ENCODE measurements around the gene EGFL7. TPM values are rescaled to one million over a fixed set of nuclear protein-coding genes. Genes with fewer than 3 reads are reported as not detected.
"Not testable (repeated sequence)": the region's sequence is repeated elsewhere in the genome, so short reads cannot be mapped to it uniquely, and the experiment has no call there.

EGFL7 gene
- total RNA-seq, 1 experiment from 2014 or later: 38.0 TPM

DNA sequence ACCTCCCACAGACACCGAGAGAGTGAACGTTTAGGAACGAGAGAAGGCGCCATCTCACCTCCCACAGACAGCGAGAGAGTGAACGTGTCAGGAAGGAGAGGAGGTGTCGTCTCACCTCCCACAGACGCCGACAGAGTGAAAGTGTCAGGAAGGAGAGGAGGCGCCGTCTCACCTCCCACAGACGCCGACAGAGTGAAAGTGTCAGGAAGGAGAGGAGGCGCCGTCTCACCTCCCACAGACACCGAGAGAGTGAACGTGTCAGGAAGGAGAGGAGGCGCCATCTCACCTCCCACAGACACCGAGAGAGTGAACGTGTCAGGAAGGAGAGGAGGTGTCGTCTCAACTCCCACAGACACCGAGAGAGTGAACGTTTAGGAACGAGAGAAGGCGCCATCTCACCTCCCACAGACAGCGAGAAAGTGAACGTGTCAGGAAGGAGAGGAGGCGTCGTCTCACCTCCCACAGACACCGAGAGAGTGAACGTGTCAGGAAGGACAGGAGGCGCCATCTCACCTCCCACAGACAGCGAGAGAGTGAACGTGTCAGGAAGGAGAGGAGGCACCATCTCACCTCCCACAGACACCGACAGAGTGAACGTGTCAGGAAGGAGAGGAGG, 30.1 kb upstream of the EGFL7 start:
- not testable (repeated sequence) for H4K91ac ChIP-seq (ENCODE audit: insufficient read length, low read depth, low read length); H3K9me3 ChIP-seq (ENCODE audit: control insufficient read depth, low read depth, low read length); H3K4me3 Mint-ChIP-seq; DNase-seq; H3K56ac ChIP-seq (ENCODE audit: insufficient read length, low read depth, low read length); H4K20me1 ChIP-seq (ENCODE audit: control insufficient read depth, insufficient read depth, insufficient read length); H3K9me3 Mint-ChIP-seq; H3K79me2 ChIP-seq (ENCODE audit: insufficient read depth, low read length); H3K4me2 ChIP-seq (ENCODE audit: insufficient read depth, insufficient read length, low read length); H3K27me3 Mint-ChIP-seq (ENCODE audit: low read depth); H3K79me1 ChIP-seq (ENCODE audit: insufficient read depth, low read depth, low read length, poor library complexity, severe bottlenecking); H2BK12ac ChIP-seq (ENCODE audit: insufficient read length, low read depth, low read length); H3K14ac ChIP-seq (ENCODE audit: insufficient read depth, low read length); H3K4ac ChIP-seq (ENCODE audit: low read depth, low read length); H2BK5ac ChIP-seq (ENCODE audit: insufficient read length, low read length); H3K18ac ChIP-seq (ENCODE audit: insufficient read length, low read depth, low read length); H2BK20ac ChIP-seq (ENCODE audit: low read depth, low read length, poor library complexity, severe bottlenecking); H2BK120ac ChIP-seq (ENCODE audit: low read depth, low read length, poor library complexity, severe bottlenecking); H2AFZ ChIP-seq (ENCODE audit: low read length); H3K23ac ChIP-seq (ENCODE audit: insufficient read length, low read depth, low read length); H2AK5ac ChIP-seq (ENCODE audit: insufficient read length, low read length); H3K23me2 ChIP-seq (ENCODE audit: insufficient read length, low read depth, low read length, poor library complexity, severe bottlenecking); H3K27ac ChIP-seq (ENCODE audit: insufficient read length, low read depth, low read length); H2BK15ac ChIP-seq (ENCODE audit: low read depth, low read length); H3K9ac ChIP-seq (ENCODE audit: extremely low read depth, insufficient read length, low read length); H3K36me3 Mint-ChIP-seq (ENCODE audit: insufficient read depth in 1 of 3, low read depth in 3 of 3); H3K27me3 ChIP-seq (ENCODE audit: insufficient read depth, low read length); H3K4me1 ChIP-seq (ENCODE audit: insufficient read depth, low read length); H4K5ac ChIP-seq (ENCODE audit: insufficient read length, low read depth, low read length); H4K8ac ChIP-seq (replicated peaks; ENCODE audit: insufficient read length, low read depth, low read length); H3K4me1 Mint-ChIP-seq; H3K27ac Mint-ChIP-seq; H3T11ph ChIP-seq (ENCODE audit: low read length)
- no CpG with 5 or more reads among the region's 36 CpGs for WGBS (ENCODE audit: extremely low coverage, insufficient read length, low lambda C conversion rate)

Measured in H9 (cell line).